T-helper 22 cell (primary cell): Measurements from ENCODE around the gene CAV2.

Experiments
- DNase-seq: peaks from one replicate; pipeline ENCODE4 v3.0.0-alpha.2; 2020; ENCODE audit warnings: low read depth

The CAV2 gene

GRCh38 chr7:116524609-116525297, 25.2 kb downstream of the CAV2 start, which contains the start of gene CAV1:
Gene CAV1 (plus strand): TSS chr7:116525036. CDS start chr7:116525063, 27 bp downstream.
- no peak for DNase-seq

- no peak for DNase-seq
These were observed 25.9 kb downstream of the CAV2 start for GRCh38 chr7:116525298-116525912.

- no peak for DNase-seq
These were observed 26.6 kb downstream of the CAV2 start for GRCh38 chr7:116525913-116526861.

- DNase-seq = no peak
These were observed 27.4 kb downstream of the CAV2 start for GRCh38 chr7:116526897-116527296.

- no peak for DNase-seq
These were observed 28.0 kb downstream of the CAV2 start for GRCh38 chr7:116527521-116527920.

- DNase-seq = no peak
These were observed 28.7 kb downstream of the CAV2 start for GRCh38 chr7:116528008-116528789.

- DNase-seq = no peak
These were observed 29.7 kb downstream of the CAV2 start for GRCh38 chr7:116529250-116529649.

GRCh38 chr7:116530107-116530820, 30.7 kb downstream of the CAV2 start:
- no peak for DNase-seq

- DNase-seq = no peak
These were observed 32.7 kb downstream of the CAV2 start for GRCh38 chr7:116532102-116532688.

- no peak for DNase-seq
These were observed 35.3 kb downstream of the CAV2 start for GRCh38 chr7:116534790-116535189.

GRCh38 chr7:116535416-116535815, 35.9 kb downstream of the CAV2 start:
- DNase-seq = no peak

GRCh38 chr7:116538138-116538537, 38.6 kb downstream of the CAV2 start:
- no peak for DNase-seq

GRCh38 chr7:116539879-116540278, 40.3 kb downstream of the CAV2 start:
- no peak for DNase-seq

- no peak for DNase-seq
These were observed 41.2 kb downstream of the CAV2 start for GRCh38 chr7:116540743-116541142.

GRCh38 chr7:116541951-116542350, 42.4 kb downstream of the CAV2 start:
- no peak for DNase-seq

GRCh38 chr7:116542618-116543017, 43.1 kb downstream of the CAV2 start:
- DNase-seq = no peak

- DNase-seq = no peak
These were observed 44.1 kb downstream of the CAV2 start for GRCh38 chr7:116543664-116544063.

- DNase-seq = no peak
These were observed 44.9 kb downstream of the CAV2 start for GRCh38 chr7:116544487-116544886.

- no peak for DNase-seq
These were observed 46.0 kb downstream of the CAV2 start for GRCh38 chr7:116545411-116545993.

GRCh38 chr7:116546054-116546453, 46.5 kb downstream of the CAV2 start:
- DNase-seq = no peak
